CD14-positive monocyte (primary cell): Measurements from ENCODE around the gene SLC25A48. TPM values are rescaled to one million over a fixed set of nuclear protein-coding genes. Genes with fewer than 3 reads are reported as not detected.

ENCODE experiments used
- DNase-seq, 3 donors: peaks; one replicate each; pipeline ENCODE4 v3.0.0-alpha.2; 2011 to 2022
- H2AFZ ChIP-seq: 2 replicates; pipeline ENCODE4 v1.6.0; 2012; ENCODE audit warnings: mild to moderate bottlenecking, low read depth, low read length, inconsistent platforms; ENCODE audit not compliant: insufficient read depth, poor library complexity, severe bottlenecking
- H3K27ac ChIP-seq, 2 donors: 1 replicate in 1 of 2; 2 replicates in 1 of 2; pipeline ENCODE4 v1.5.1; 2012 to 2013; ENCODE audit warnings: low read length in 2 of 2, control low read depth in 1 of 2, inconsistent platforms in 1 of 2, low read depth in 1 of 2, mild to moderate bottlenecking in 1 of 2
- H3K27me3 ChIP-seq, 2 donors: one replicate each; pipeline versions ENCODE4 v1.6.0 to v1.6.1; 2011 to 2013; ENCODE audit warnings: low read length in 2 of 2; ENCODE audit not compliant: control insufficient read depth in 2 of 2, insufficient read depth in 2 of 2
- H3K36me3 ChIP-seq, 2 donors: replicated peaks in 1 of 2; 1 replicate in 1 of 2; 2 replicates in 1 of 2; pipeline versions ENCODE4 v1.5.1 to v1.6.1; 2012 to 2013; ENCODE audit warnings: low read length in 2 of 2, control low read depth in 1 of 2, inconsistent platforms in 1 of 2, mild to moderate bottlenecking in 1 of 2; ENCODE audit not compliant: insufficient read depth in 2 of 2, control insufficient read depth in 1 of 2
- H3K4me1 ChIP-seq, 2 donors: 1 replicate in 1 of 2; 2 replicates in 1 of 2; pipeline versions ENCODE4 v1.5.1 to v1.6.1; 2012 to 2013; ENCODE audit warnings: low read length in 2 of 2, control low read depth in 1 of 2, inconsistent platforms in 1 of 2, mild to moderate bottlenecking in 1 of 2, moderate library complexity in 1 of 2; ENCODE audit not compliant: insufficient read depth in 2 of 2, control insufficient read depth in 1 of 2
- H3K4me2 ChIP-seq: replicated peaks from 2 replicates; pipeline ENCODE3; 2012; ENCODE audit warnings: low read length, moderate library complexity, mild to moderate bottlenecking; ENCODE audit not compliant: poor library complexity, severe bottlenecking; ENCODE audit errors: extremely low read depth
- H3K4me3 ChIP-seq, 3 experiments: fragments of 200-600 bp in 1 of 3; sonication (generic) in 1 of 3; replicated peaks in 1 of 3; 1 replicate in 2 of 3; 2 replicates in 1 of 3; pipeline ENCODE4 v1.5.1; 2011 to 2013; ENCODE audit warnings: low read length in 3 of 3, mild to moderate bottlenecking in 3 of 3, control low read depth in 2 of 3, low read depth in 2 of 3, inconsistent platforms in 1 of 3, moderate library complexity in 1 of 3
- H3K79me2 ChIP-seq: 2 replicates; pipeline ENCODE4 v1.6.0; 2012; ENCODE audit warnings: mild to moderate bottlenecking, control low read depth, inconsistent platforms, low read length, moderate library complexity; ENCODE audit not compliant: insufficient read depth
- H3K9ac ChIP-seq: 2 replicates; pipeline ENCODE4 v1.6.0; 2017; ENCODE audit warnings: low read length, mild to moderate bottlenecking; ENCODE audit not compliant: insufficient read depth, poor library complexity, severe bottlenecking
- H3K9me3 ChIP-seq, 2 donors: replicated peaks in 1 of 2; 1 replicate in 1 of 2; 2 replicates in 1 of 2; pipeline versions ENCODE4 v1.5.1 to v1.6.1; 2012 to 2013; ENCODE audit warnings: low read length in 2 of 2, control low read depth in 1 of 2; ENCODE audit not compliant: control insufficient read depth in 1 of 2, insufficient read depth in 1 of 2
- H4K20me1 ChIP-seq: 2 replicates; pipeline ENCODE4 v1.6.0; 2012; ENCODE audit warnings: mild to moderate bottlenecking, low read length, control low read depth, moderate library complexity; ENCODE audit not compliant: insufficient read depth
- H3K27ac Mint-ChIP-seq, 7 donors: one replicate each; pipeline ENCODE4 v1.8.0; 2020; ENCODE audit warnings: mild to moderate bottlenecking in 7 of 7, mixed read lengths in 7 of 7, moderate library complexity in 6 of 7, inconsistent platforms in 2 of 7
- H3K27me3 Mint-ChIP-seq, 3 donors: one replicate each; pipeline ENCODE4 v1.8.0; 2021 to 2022; ENCODE audit warnings: low read depth in 3 of 3, mild to moderate bottlenecking in 3 of 3, mixed read lengths in 3 of 3, moderate library complexity in 3 of 3, inconsistent platforms in 1 of 3
- H3K36me3 Mint-ChIP-seq, 2 donors: one replicate each; pipeline ENCODE4 v1.8.0; 2020; ENCODE audit warnings: mixed read lengths in 2 of 2, inconsistent platforms in 1 of 2, mild to moderate bottlenecking in 1 of 2
- H3K4me1 Mint-ChIP-seq: one replicate; pipeline ENCODE4 v1.8.0; 2020; ENCODE audit warnings: mild to moderate bottlenecking, mixed read lengths
- H3K4me3 Mint-ChIP-seq, 2 donors: one replicate each; pipeline ENCODE4 v1.8.0; 2020; ENCODE audit warnings: mild to moderate bottlenecking in 2 of 2, mixed read lengths in 2 of 2, moderate library complexity in 1 of 2
- H3K9me3 Mint-ChIP-seq, 7 donors: one replicate each; pipeline ENCODE4 v1.8.0; 2020 to 2022; ENCODE audit warnings: mixed read lengths in 7 of 7, mild to moderate bottlenecking in 6 of 7, moderate library complexity in 6 of 7, inconsistent platforms in 2 of 7
- CTCF ChIP-seq: fragments of 200-600 bp; IDR thresholded peaks from one replicate; pipeline ENCODE4 v1.8.0; 2022; ENCODE audit warnings: antibody characterized with exemption, mild to moderate bottlenecking
- WGBS: methylation state at CpG from one replicate; pipeline ENCODE4 v1.1.5; 2013; ENCODE audit warnings: missing lambda C conversion rate; ENCODE audit not compliant: insufficient coverage; 5-methylcytosine and 5-hydroxymethylcytosine counted together
- intact Hi-C, 2 donors: fragments of 100-400 bp; cut with micrococcal nuclease; formaldehyde crosslinking; loops; one replicate each; pipeline versions ENCODE4 v1.15.0 to v1.15.1; 2023
- polyA plus RNA-seq, 3 donors: library from polyadenylated mRNA; depleted of rRNA in 1 of 3; unstranded in 2 of 3; stranded (reverse) in 1 of 3; fragments of 300-500 nt in 2 of 3; fragments of >200 nt in 1 of 3; fragmentation: Illumina TruSeq in 2 of 3; gene quantifications; 1 replicate in 2 of 3; 2 replicates in 1 of 3; pipeline ENCODE4 v1.2.3, GENCODE V29; 2012 to 2021

SLC25A48 gene
- polyA plus RNA-seq, 3 donors: not detected

- H3K36me3 ChIP-seq: no peaks in the 10 kb centered on the region
- TF ChIP-seq CTCF: no peak
- no peak overlapping the region for H3K27ac ChIP-seq
- H4K20me1 ChIP-seq: no peaks in the 10 kb centered on the region
- Mint-ChIP-seq H3K27me3 (peaks cover 13 to 63% (median 23%) of the 10 kb centered on the region in 3 donors), H3K36me3 (no peaks in the 10 kb centered on the region), H3K4me3 (no peak overlapping the region), H3K9me3 (no peaks in the 10 kb centered on the region), H3K27ac (no peak overlapping the region), H3K4me1 (no peaks in the 10 kb centered on the region)
- intact Hi-C loops: no loop called here
- WGBS: no CpG with 5 or more reads among the region's 3 CpGs
- no peak overlapping the region for H2AFZ ChIP-seq
- H3K9ac ChIP-seq: no peak overlapping the region
- H3K9me3 ChIP-seq: no peaks in the 10 kb centered on the region
- H3K27me3 ChIP-seq: peaks cover 19 to 23% of the 10 kb centered on the region in 2 donors
- no peak for DNase-seq
- H3K4me1 ChIP-seq: no peaks in the 10 kb centered on the region
- H3K4me3 ChIP-seq: no peak overlapping the region
- H3K4me2 ChIP-seq: no peak overlapping the region
- H3K79me2 ChIP-seq: no peaks in the 10 kb centered on the region
These were observed 65.8 kb downstream of the SLC25A48 start for GRCh38 chr5:135900276-135900675.

- Histone ChIP-seq H3K36me3 (no peaks in the 10 kb centered on the region), H3K9ac (no peak overlapping the region), H3K4me2 (no peak overlapping the region), H2AFZ (no peak overlapping the region), H3K27ac (no peak overlapping the region), H3K4me1 (no peaks in the 10 kb centered on the region), H3K9me3 (no peaks in the 10 kb centered on the region), H3K79me2 (no peaks in the 10 kb centered on the region), H3K27me3 (peaks cover 13 to 20% of the 10 kb centered on the region in 2 donors), H4K20me1 (no peaks in the 10 kb centered on the region), H3K4me3 (no peak overlapping the region)
- no peaks in the 10 kb centered on the region for H3K36me3 Mint-ChIP-seq
- H3K4me1 Mint-ChIP-seq: no peaks in the 10 kb centered on the region
- intact Hi-C loops: no loop called here
- no peak overlapping the region for H3K27ac Mint-ChIP-seq
- no peak for DNase-seq
- no peak overlapping the region for H3K4me3 Mint-ChIP-seq
- peaks cover 9 to 51% (median 19%) of the 10 kb centered on the region in 3 donors for H3K27me3 Mint-ChIP-seq
- 93% methylated on average over 2 of the region's 3 CpGs for WGBS
- no peaks in the 10 kb centered on the region for H3K9me3 Mint-ChIP-seq
- TF ChIP-seq CTCF: no peak
These were observed 67.2 kb downstream of the SLC25A48 start for GRCh38 chr5:135901633-135902032.
